HUES6 (cell line): ENCODE results near the gene CYP11A1.

ENCODE experiments used
- H3K27ac ChIP-seq: 2 replicates; pipeline ENCODE4 v1.7.0; 2013; ENCODE audit warnings: low read depth, mild to moderate bottlenecking, low read length, inconsistent platforms
- H3K27me3 ChIP-seq: 2 replicates; pipeline ENCODE4 v1.6.1; 2013; ENCODE audit warnings: low read length; ENCODE audit not compliant: control insufficient read depth, insufficient read depth
- H3K36me3 ChIP-seq: 2 replicates; pipeline ENCODE4 v1.6.1; 2013; ENCODE audit warnings: low read length; ENCODE audit not compliant: control insufficient read depth, insufficient read depth
- H3K4me1 ChIP-seq: 2 replicates; pipeline ENCODE4 v1.6.1; 2013; ENCODE audit warnings: low read length; ENCODE audit not compliant: control insufficient read depth, insufficient read depth
- H3K4me3 ChIP-seq: 2 replicates; pipeline ENCODE4 v1.5.1; 2013; ENCODE audit warnings: low read depth, low read length
- H3K9ac ChIP-seq: one replicate; pipeline ENCODE4 v1.6.1; 2013; ENCODE audit warnings: mild to moderate bottlenecking, low read length
- H3K9me3 ChIP-seq: 2 replicates; pipeline ENCODE4 v1.6.1; 2013; ENCODE audit warnings: low read depth, low read length; ENCODE audit not compliant: control insufficient read depth, insufficient read depth

CYP11A1 gene

GRCh38 chr15:74378848-74379247 lies 11.4 kb upstream of the CYP11A1 start:
- Histone ChIP-seq H3K4me3 (no peak overlapping the region), H3K27ac (no peak overlapping the region), H3K9ac (no peak overlapping the region), H3K4me1 (peaks cover 10% of the 10 kb centered on the region; the same call in 1 of the 2 replicates), H3K36me3 (no peaks in the 10 kb centered on the region), H3K9me3 (no peaks in the 10 kb centered on the region), H3K27me3 (no peaks in the 10 kb centered on the region)

- no peaks in the 10 kb centered on the region for H3K36me3 ChIP-seq
- H3K4me1 ChIP-seq = peaks cover 15% of the 10 kb centered on the region
- H3K27ac ChIP-seq = no peak overlapping the region
- H3K9me3 ChIP-seq = no peaks in the 10 kb centered on the region
- H3K9ac ChIP-seq = no peak overlapping the region
- H3K4me3 ChIP-seq = no peak overlapping the region
- H3K27me3 ChIP-seq = no peaks in the 10 kb centered on the region
Measured at GRCh38 chr15:74377831-74378766, 10.7 kb upstream of the CYP11A1 start.

DNA sequence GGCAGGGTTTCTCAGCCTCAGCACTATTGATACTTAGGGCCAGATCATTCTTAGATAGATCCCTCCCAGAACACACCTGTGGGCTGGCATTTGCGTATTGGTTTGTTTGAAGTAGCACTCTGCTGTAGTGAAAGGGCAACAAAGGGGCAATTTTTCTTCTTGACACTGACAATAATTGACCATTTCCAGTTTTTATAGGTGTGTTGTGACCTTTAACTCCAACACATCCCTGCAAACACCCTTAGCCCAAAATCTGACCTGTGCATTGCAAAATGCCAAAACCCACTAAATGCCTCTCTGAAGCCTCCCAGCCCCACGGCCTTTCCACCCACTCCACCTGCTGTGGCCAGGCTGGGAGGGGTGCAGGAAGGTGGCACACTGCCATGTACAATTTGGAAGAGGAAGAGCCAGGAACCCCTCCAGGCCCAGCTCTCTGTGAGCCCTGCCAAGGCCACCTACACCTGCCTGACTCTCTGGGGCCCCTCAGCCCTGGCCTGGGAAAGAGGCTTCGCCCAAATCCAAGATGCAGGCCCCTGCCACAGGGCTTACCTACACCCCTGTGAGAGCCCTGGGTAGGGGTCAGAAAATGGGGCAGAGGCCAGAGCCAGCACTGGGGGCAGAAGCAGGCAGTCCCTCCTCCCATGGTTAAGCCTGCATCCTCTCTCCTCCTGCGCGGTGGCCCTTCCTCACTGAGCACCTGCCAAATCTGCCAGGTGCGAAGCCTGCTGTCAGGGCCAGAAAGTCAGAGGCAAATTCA lies 9.6 kb upstream of the CYP11A1 start:
- Histone ChIP-seq H3K27ac (no peak overlapping the region), H3K4me3 (no peak overlapping the region), H3K4me1 (peaks cover 13% of the 10 kb centered on the region), H3K27me3 (no peaks in the 10 kb centered on the region), H3K9me3 (no peaks in the 10 kb centered on the region), H3K9ac (no peak overlapping the region), H3K36me3 (no peaks in the 10 kb centered on the region)

GRCh38 chr15:74376226-74376625 lies 8.8 kb upstream of the CYP11A1 start:
- H3K4me1 ChIP-seq = peaks cover 13% of the 10 kb centered on the region
- no peak overlapping the region for H3K27ac ChIP-seq
- no peaks in the 10 kb centered on the region for H3K27me3 ChIP-seq
- no peak overlapping the region for H3K9ac ChIP-seq
- H3K36me3 ChIP-seq = no peaks in the 10 kb centered on the region
- no peaks in the 10 kb centered on the region for H3K9me3 ChIP-seq
- no peak overlapping the region for H3K4me3 ChIP-seq

DNA sequence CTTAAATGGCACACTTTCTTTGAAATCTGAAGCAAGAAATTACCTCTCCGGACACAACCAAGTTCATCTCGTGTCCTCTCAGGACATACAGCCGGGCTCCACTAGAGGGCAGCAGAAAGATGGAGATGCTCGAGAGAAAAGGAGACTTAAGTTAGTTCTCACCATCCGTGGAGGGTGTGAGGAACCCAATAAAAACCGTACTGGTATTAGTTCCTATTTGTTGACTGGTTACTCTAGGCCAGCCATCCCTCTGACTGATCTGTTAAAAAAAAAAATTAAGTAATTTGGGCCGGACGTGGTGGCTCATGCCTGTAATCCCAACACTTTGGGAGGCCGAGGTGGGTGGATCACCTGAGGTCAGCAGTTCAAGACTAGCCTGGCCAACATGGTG lies 7.9 kb upstream of the CYP11A1 start:
- H3K9me3 ChIP-seq = no peaks in the 10 kb centered on the region
- H3K27ac ChIP-seq = no peak overlapping the region
- H3K27me3 ChIP-seq = no peaks in the 10 kb centered on the region
- H3K4me1 ChIP-seq = peaks cover 13% of the 10 kb centered on the region
- H3K4me3 ChIP-seq = peak overlapping the region; percentile 70
- H3K36me3 ChIP-seq = no peaks in the 10 kb centered on the region
- H3K9ac ChIP-seq = no peak overlapping the region

GRCh38 chr15:74374648-74375302 lies 7.3 kb upstream of the CYP11A1 start:
- Histone ChIP-seq H3K4me3 (peak overlapping the region; percentile 70), H3K9me3 (no peaks in the 10 kb centered on the region), H3K27ac (no peak overlapping the region), H3K9ac (no peak overlapping the region), H3K4me1 (peaks cover 13% of the 10 kb centered on the region), H3K27me3 (no peaks in the 10 kb centered on the region), H3K36me3 (no peaks in the 10 kb centered on the region)

- no peak overlapping the region for H3K27ac ChIP-seq
Measured at GRCh38 chr15:74373731-74374647, 6.5 kb upstream of the CYP11A1 start.

GRCh38 chr15:74373056-74373650 lies 5.7 kb upstream of the CYP11A1 start:
- no peak overlapping the region for H3K27ac ChIP-seq
- peaks cover 13% of the 10 kb centered on the region for H3K4me1 ChIP-seq
- no peaks in the 10 kb centered on the region for H3K36me3 ChIP-seq
- no peak overlapping the region for H3K9ac ChIP-seq
- H3K4me3 ChIP-seq = peak overlapping the region; percentile 16; the same call in 1 of the 2 replicates
- H3K9me3 ChIP-seq = no peaks in the 10 kb centered on the region
- no peaks in the 10 kb centered on the region for H3K27me3 ChIP-seq

More at GRCh38 chr15:74373731-74374647, 6.5 kb upstream of the CYP11A1 start:
- peak overlapping the region; percentile 70 for H3K4me3 ChIP-seq
- no peaks in the 10 kb centered on the region for H3K36me3 ChIP-seq
- H3K9me3 ChIP-seq = no peaks in the 10 kb centered on the region
- peak overlapping the region; percentile 55 for H3K9ac ChIP-seq
- no peaks in the 10 kb centered on the region for H3K27me3 ChIP-seq
- peaks cover 13% of the 10 kb centered on the region for H3K4me1 ChIP-seq

- peaks cover 24% of the 10 kb centered on the region for H3K4me1 ChIP-seq
- no peak overlapping the region for H3K27ac ChIP-seq
Measured at GRCh38 chr15:74370471-74370870, 3.0 kb upstream of the CYP11A1 start.

GRCh38 chr15:74369756-74370155 lies 2.3 kb upstream of the CYP11A1 start:
- H3K9ac ChIP-seq = no peak overlapping the region
- H3K4me3 ChIP-seq = no peak overlapping the region
- H3K4me1 ChIP-seq = peaks cover 26% of the 10 kb centered on the region
- no peaks in the 10 kb centered on the region for H3K9me3 ChIP-seq
- no peaks in the 10 kb centered on the region for H3K36me3 ChIP-seq
- peaks cover 5% of the 10 kb centered on the region; the same call in 1 of the 2 replicates for H3K27me3 ChIP-seq
- no peak overlapping the region for H3K27ac ChIP-seq

More at GRCh38 chr15:74370471-74370870, 3.0 kb upstream of the CYP11A1 start:
- Histone ChIP-seq H3K9me3 (no peaks in the 10 kb centered on the region), H3K4me3 (no peak overlapping the region), H3K9ac (no peak overlapping the region), H3K36me3 (no peaks in the 10 kb centered on the region), H3K27me3 (peaks cover under 1% of the 10 kb centered on the region; the same call in 1 of the 2 replicates)
